C4-2B (cell line): ENCODE measurements around the gene EML6.

ENCODE experiments used
- ZFX ChIP-seq: fragments of 450-650 bp; IDR thresholded peaks from 2 replicates; pipeline ENCODE4 v1.6.1; 2017
- TF ChIP-seq, protein P1 (sequence below): fragments of 450-650 bp; conservative IDR thresholded peaks from 2 replicates; pipeline ENCODE4 v1.5.1; 2017; ENCODE audit warnings: mild to moderate bottlenecking

DNA sequence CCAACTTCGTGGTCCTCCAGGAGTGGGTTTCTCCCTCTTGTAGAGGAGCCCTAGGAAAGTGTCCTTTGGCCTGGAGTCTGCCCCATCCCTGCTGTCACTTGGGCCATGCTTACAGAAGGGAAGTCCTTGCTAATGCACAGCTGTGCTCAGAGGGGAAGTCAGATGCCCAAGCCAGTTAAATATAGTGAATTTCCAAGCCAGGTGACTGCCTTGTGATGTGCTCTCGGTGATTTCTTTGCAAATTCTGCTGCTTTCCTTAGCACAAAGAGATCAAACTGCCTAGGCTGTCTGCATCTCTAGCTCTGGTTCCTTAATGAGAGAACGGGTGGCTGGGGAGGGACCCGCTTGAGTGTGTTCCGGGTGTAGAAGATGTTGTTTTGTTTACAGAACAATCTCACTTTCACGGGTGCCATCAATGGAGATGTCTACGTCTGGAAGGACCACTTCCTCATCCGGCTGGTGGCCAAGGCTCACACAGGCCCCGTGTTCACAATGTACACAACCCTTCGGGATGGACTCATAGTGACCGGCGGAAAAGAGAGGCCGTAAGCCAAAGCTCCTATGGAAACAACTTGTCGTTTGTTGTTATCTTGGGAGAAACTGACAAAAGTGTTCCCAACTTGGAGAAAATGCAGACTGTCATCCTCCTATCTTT lies 235.4 kb downstream of the EML6 start:
- TF ChIP-seq, protein P1, sequence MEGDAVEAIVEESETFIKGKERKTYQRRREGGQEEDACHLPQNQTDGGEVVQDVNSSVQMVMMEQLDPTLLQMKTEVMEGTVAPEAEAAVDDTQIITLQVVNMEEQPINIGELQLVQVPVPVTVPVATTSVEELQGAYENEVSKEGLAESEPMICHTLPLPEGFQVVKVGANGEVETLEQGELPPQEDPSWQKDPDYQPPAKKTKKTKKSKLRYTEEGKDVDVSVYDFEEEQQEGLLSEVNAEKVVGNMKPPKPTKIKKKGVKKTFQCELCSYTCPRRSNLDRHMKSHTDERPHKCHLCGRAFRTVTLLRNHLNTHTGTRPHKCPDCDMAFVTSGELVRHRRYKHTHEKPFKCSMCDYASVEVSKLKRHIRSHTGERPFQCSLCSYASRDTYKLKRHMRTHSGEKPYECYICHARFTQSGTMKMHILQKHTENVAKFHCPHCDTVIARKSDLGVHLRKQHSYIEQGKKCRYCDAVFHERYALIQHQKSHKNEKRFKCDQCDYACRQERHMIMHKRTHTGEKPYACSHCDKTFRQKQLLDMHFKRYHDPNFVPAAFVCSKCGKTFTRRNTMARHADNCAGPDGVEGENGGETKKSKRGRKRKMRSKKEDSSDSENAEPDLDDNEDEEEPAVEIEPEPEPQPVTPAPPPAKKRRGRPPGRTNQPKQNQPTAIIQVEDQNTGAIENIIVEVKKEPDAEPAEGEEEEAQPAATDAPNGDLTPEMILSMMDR, result no peak
- TF ChIP-seq ZFX, result no peak
